ENCODE data around the gene LRP1B.

GRCh38 chr2:142179686-142180085, 48.9 kb upstream of the LRP1B start:
- TF ChIP-seq POLR2AphosphoS5 (IDR thresholded peaks at IDR 0.05; ENCODE audit: low read depth, low read length) (no peak), REST (IDR thresholded peaks at IDR 0.05; ENCODE audit: insufficient read depth in 1 of 2, low read depth in 2 of 2, low read length in 2 of 2) (no peak), SIN3A (IDR thresholded peaks at IDR 0.05; ENCODE audit: borderline replicate concordance, insufficient read depth, low read length) (no peak), TAF1 (IDR thresholded peaks at IDR 0.05; ENCODE audit: borderline replicate concordance, insufficient read depth, low read length) (no peak), FOXP2 (optimal IDR thresholded peaks at IDR 0.05; ENCODE audit: borderline replicate concordance, extremely low read depth, extremely low read length, insufficient read depth) (no peak)

Measured in PFSK-1 (cell line).